Nephron (organoid): ENCODE measurements around the gene ALK.

Experiments
- H3K27ac Mint-ChIP-seq, 3 experiments: 2 replicates each; pipeline ENCODE4 v1.8.0; 2020; ENCODE audit warnings: mixed read lengths in 3 of 3, mild to moderate bottlenecking in 2 of 3, moderate library complexity in 1 of 3
- H3K27me3 Mint-ChIP-seq: 2 replicates; pipeline ENCODE4 v1.8.0; 2021; ENCODE audit warnings: low read depth, mild to moderate bottlenecking, moderate library complexity, mixed read lengths
- H3K36me3 Mint-ChIP-seq: 2 replicates; pipeline ENCODE4 v1.8.0; 2020; ENCODE audit warnings: low read depth, mixed read lengths
- H3K4me1 Mint-ChIP-seq: 2 replicates; pipeline ENCODE4 v1.8.0; 2020; ENCODE audit warnings: mixed read lengths
- H3K4me3 Mint-ChIP-seq, 3 experiments: 2 replicates each; pipeline ENCODE4 v1.8.0; 2020; ENCODE audit warnings: mild to moderate bottlenecking in 3 of 3, mixed read lengths in 3 of 3, moderate library complexity in 2 of 3
- H3K9me3 Mint-ChIP-seq: 2 replicates; pipeline ENCODE4 v1.8.0; 2020; ENCODE audit warnings: mixed read lengths
- CTCF ChIP-seq, 3 experiments: fragments of 200-600 bp; sonication (generic); IDR thresholded peaks; one replicate each; pipeline ENCODE4 v1.5.0; 2021; ENCODE audit warnings: antibody characterized with exemption in 3 of 3; ENCODE audit not compliant: unreplicated experiment in 3 of 3

ALK gene

GRCh38 chr2:29490045-29490444 is 431.3 kb downstream of the ALK start:
- peaks cover 11% of the 10 kb centered on the region for H3K9me3 Mint-ChIP-seq
- H3K36me3 Mint-ChIP-seq, result no peaks in the 10 kb centered on the region
- H3K27me3 Mint-ChIP-seq, result peaks cover 5% of the 10 kb centered on the region
- TF ChIP-seq CTCF (IDR thresholded peaks at IDR 0.05; ENCODE audit: unreplicated experiment in 3 of 3), result no peak
- H3K27ac Mint-ChIP-seq, result no peak overlapping the region
- no peak overlapping the region for H3K4me3 Mint-ChIP-seq
- peaks cover 4% of the 10 kb centered on the region for H3K4me1 Mint-ChIP-seq

DNA sequence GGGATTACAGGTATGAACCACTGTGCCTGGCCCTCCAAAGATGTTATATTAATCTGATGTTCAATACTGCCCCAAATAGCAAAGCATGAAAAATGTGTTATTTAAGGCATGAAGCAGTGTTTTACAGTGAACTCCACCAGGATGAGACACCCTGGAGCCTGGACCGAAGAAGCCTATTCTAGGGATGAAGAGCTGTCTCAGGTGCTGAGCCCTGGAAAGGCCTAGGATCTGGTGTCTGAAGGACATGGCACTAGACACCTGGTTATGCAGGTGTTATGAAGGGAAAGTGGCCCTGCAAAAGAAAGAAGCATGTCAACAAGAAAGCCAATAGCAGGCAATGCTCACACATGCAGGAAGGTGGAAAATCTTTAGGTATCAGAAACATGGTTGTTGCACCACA is 431.8 kb downstream of the ALK start:
- Mint-ChIP-seq H3K36me3 (no peaks in the 10 kb centered on the region), H3K9me3 (peaks cover 12% of the 10 kb centered on the region), H3K27me3 (peaks cover 5% of the 10 kb centered on the region), H3K27ac (no peak overlapping the region), H3K4me3 (no peak overlapping the region), H3K4me1 (peaks cover 4% of the 10 kb centered on the region)
- no peak for TF ChIP-seq CTCF (IDR thresholded peaks at IDR 0.05; ENCODE audit: unreplicated experiment in 3 of 3)

GRCh38 chr2:29487967-29488555 is 433.3 kb downstream of the ALK start:
- Mint-ChIP-seq H3K4me3 (no peak overlapping the region), H3K27me3 (peaks cover 5% of the 10 kb centered on the region), H3K27ac (no peak overlapping the region), H3K4me1 (no peaks in the 10 kb centered on the region), H3K9me3 (peaks cover 12% of the 10 kb centered on the region), H3K36me3 (no peaks in the 10 kb centered on the region)
- no peak for TF ChIP-seq CTCF (IDR thresholded peaks at IDR 0.05; ENCODE audit: unreplicated experiment in 3 of 3)

DNA sequence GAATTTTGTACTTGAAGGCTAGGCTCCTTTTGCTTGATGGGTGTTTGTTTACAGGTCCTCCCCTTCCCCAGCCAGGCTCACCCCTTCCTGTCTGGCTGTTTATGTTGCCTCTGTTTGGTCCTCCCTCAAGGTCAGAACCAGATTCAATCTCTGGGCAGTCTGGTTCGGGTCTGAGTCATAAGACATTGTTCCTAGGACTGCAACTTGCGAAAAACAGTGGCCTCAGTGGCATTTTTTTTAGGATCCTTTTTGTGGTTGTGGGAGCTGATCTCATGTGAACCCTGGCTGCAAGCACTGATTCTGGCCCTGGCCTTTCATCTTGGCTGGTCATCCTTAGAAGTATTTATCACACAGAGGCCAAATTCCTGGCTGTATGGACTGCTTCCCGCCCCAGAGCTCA is 435.8 kb downstream of the ALK start:
- TF ChIP-seq CTCF (IDR thresholded peaks at IDR 0.05; ENCODE audit: unreplicated experiment in 3 of 3), result no peak
- Mint-ChIP-seq H3K27ac (no peak overlapping the region), H3K36me3 (no peaks in the 10 kb centered on the region), H3K4me1 (peaks cover under 1% of the 10 kb centered on the region), H3K9me3 (peaks cover 16% of the 10 kb centered on the region), H3K27me3 (peaks cover 15% of the 10 kb centered on the region), H3K4me3 (no peak overlapping the region)

GRCh38 chr2:29485117-29485516 is 436.3 kb downstream of the ALK start:
- peaks cover 5% of the 10 kb centered on the region for H3K4me1 Mint-ChIP-seq
- peaks cover 16% of the 10 kb centered on the region for H3K9me3 Mint-ChIP-seq
- TF ChIP-seq CTCF (IDR thresholded peaks at IDR 0.05; ENCODE audit: unreplicated experiment in 3 of 3), result no peak
- H3K27me3 Mint-ChIP-seq, result peaks cover 15% of the 10 kb centered on the region
- no peak overlapping the region for H3K27ac Mint-ChIP-seq
- H3K36me3 Mint-ChIP-seq, result no peaks in the 10 kb centered on the region
- H3K4me3 Mint-ChIP-seq, result no peak overlapping the region

DNA sequence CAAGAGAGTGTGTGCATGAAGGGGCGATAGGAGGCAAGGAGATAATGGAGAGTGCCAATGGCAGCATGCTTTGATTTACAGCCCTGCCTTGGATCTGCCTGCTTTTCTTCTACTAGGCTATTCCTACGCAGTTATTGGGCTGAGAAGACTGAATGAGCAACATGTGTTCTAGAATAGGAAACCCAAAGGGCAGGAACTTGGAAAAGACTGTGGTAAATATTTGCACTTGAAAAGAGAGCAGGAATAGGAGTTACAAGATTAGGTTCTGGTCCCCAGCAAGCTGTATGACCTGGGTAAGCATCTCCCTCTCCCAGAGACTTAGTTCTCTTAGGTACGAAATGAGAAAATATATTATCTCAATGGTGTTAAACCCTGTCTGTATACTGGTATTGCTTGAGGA is 438.5 kb downstream of the ALK start:
- Mint-ChIP-seq H3K36me3 (no peaks in the 10 kb centered on the region), H3K4me1 (peaks cover 19% of the 10 kb centered on the region), H3K4me3 (no peak overlapping the region), H3K27me3 (peaks cover 16% of the 10 kb centered on the region), H3K9me3 (peaks cover 16% of the 10 kb centered on the region), H3K27ac (no peak overlapping the region)
- no peak for TF ChIP-seq CTCF (IDR thresholded peaks at IDR 0.05; ENCODE audit: unreplicated experiment in 3 of 3)
